Colonic mucosa (tissue), 4 donors: ENCODE data around the gene SYPL1. TPM values are rescaled to one million over a fixed set of nuclear protein-coding genes. Genes with fewer than 3 reads are reported as not detected.

ENCODE experiments used
- DNase-seq: peaks from one replicate; pipeline ENCODE4 v3.0.0-alpha.2; 2020
- H3K27ac ChIP-seq: fragments of 200-600 bp; one replicate; pipeline ENCODE4 v1.8.0; 2021
- H3K27me3 ChIP-seq: fragments of 200-600 bp; one replicate; pipeline ENCODE4 v1.8.0; 2021
- H3K36me3 ChIP-seq: fragments of 200-600 bp; one replicate; pipeline ENCODE4 v1.8.0; 2021
- H3K4me1 ChIP-seq: fragments of 200-600 bp; one replicate; pipeline ENCODE4 v1.8.0; 2021; ENCODE audit warnings: mild to moderate bottlenecking
- H3K4me3 ChIP-seq: fragments of 200-600 bp; one replicate; pipeline ENCODE4 v1.8.0; 2021
- H3K9ac ChIP-seq, 2 donors: one replicate each; pipeline ENCODE4 v1.7.0; 2013; ENCODE audit warnings: control low read depth in 2 of 2, low read depth in 2 of 2, low read length in 2 of 2
- H3K9me3 ChIP-seq: fragments of 200-600 bp; one replicate; pipeline ENCODE4 v1.8.0; 2021
- intact Hi-C: fragments of 100-400 bp; cut with DNase I; formaldehyde crosslinking; loops from one replicate; pipeline ENCODE4 v1.14.1; 2022
- total RNA-seq, 2 donors: library from RNA; stranded (reverse); fragmentation: NEBNext Ultra II Directional in 1 of 2; extraction: Animal tissue kit (Norgen Biotek cat#: 25700) in 1 of 2; gene quantifications; one replicate each; pipeline ENCODE4 v1.2.1, GENCODE V29; 2021
- TF ChIP-seq, protein P1 (sequence below): fragments of 200-600 bp; IDR thresholded peaks from one replicate; pipeline ENCODE4 v1.8.0; 2022; ENCODE audit warnings: antibody characterized with exemption, mild to moderate bottlenecking
- donor health status: healthy.
- donor health status: DM: no; HTN: no; CAD: no.
- donor health status: DM: no; HTN: no; CAD: no.

SYPL1 gene
- total RNA-seq, 2 donors from 2014 or later: 89.0 to 94.0 TPM

DNA sequence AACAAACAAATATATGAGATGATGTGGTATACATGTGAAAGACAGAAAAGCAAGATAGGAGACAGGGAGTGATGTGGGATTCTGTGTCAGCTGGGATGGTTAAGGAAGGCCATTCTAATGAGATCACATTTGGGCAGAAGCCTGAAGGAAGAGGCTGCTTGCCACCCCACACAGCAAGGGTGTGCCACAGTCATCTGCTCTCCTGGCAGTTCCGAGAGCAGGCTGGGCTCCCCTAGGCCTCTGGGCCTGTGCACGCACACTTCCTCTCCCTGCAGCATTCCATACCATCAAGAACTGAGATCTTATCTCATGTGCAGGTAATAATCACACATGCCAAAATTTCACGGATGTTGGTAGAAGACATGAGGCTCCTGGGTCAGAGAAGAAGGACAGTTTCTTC, 43.1 kb downstream of the SYPL1 start:
- H3K9ac ChIP-seq: no peak overlapping the region
- DNase-seq: no peak

DNA sequence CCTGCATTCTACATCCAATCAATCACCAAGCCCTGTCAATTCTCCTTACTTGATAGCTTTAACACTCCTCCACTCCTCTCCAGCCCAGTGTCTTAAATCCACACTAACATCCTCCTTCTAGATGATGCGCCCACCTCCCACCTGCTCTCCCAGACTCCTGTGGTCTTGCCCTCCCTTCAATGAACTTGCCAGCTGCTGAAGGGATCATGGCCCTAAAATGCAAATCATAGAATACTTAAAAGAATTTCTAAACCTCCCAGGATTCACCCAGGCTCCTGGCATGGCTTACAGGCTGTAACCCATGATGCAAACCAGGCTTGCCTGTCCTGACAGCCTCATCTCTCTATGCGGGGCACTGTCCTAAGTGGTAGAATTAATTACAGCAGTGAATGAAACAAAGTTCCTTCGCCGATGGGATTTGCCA, 43.6 kb downstream of the SYPL1 start:
- Histone ChIP-seq H3K4me3 (no peak overlapping the region), H3K4me1 (peaks cover 20% of the 10 kb centered on the region), H3K27ac (no peak overlapping the region), H3K27me3 (no peaks in the 10 kb centered on the region), H3K36me3 (no peaks in the 10 kb centered on the region), H3K9me3 (no peaks in the 10 kb centered on the region), H3K9ac (no peak overlapping the region)
- TF ChIP-seq, protein P1, sequence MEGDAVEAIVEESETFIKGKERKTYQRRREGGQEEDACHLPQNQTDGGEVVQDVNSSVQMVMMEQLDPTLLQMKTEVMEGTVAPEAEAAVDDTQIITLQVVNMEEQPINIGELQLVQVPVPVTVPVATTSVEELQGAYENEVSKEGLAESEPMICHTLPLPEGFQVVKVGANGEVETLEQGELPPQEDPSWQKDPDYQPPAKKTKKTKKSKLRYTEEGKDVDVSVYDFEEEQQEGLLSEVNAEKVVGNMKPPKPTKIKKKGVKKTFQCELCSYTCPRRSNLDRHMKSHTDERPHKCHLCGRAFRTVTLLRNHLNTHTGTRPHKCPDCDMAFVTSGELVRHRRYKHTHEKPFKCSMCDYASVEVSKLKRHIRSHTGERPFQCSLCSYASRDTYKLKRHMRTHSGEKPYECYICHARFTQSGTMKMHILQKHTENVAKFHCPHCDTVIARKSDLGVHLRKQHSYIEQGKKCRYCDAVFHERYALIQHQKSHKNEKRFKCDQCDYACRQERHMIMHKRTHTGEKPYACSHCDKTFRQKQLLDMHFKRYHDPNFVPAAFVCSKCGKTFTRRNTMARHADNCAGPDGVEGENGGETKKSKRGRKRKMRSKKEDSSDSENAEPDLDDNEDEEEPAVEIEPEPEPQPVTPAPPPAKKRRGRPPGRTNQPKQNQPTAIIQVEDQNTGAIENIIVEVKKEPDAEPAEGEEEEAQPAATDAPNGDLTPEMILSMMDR: no peak
- no peak for DNase-seq
- intact Hi-C loops: no loop called here

More for the DNA sequence above, 43.1 kb downstream of the SYPL1 start:
- no peaks in the 10 kb centered on the region for H3K27me3 ChIP-seq
- TF ChIP-seq, protein P1: no peak
- no peaks in the 10 kb centered on the region for H3K9me3 ChIP-seq
- no peak overlapping the region for H3K27ac ChIP-seq
- H3K4me1 ChIP-seq: peaks cover 22% of the 10 kb centered on the region
- intact Hi-C loops: no loop called here
- H3K4me3 ChIP-seq: no peak overlapping the region
- H3K36me3 ChIP-seq: no peaks in the 10 kb centered on the region

GRCh38 chr7:106067678-106068077, 44.4 kb downstream of the SYPL1 start:
- Histone ChIP-seq H3K9ac (no peak overlapping the region), H3K4me3 (no peak overlapping the region), H3K27ac (no peak overlapping the region), H3K9me3 (no peaks in the 10 kb centered on the region), H3K27me3 (no peaks in the 10 kb centered on the region), H3K36me3 (no peaks in the 10 kb centered on the region), H3K4me1 (peaks cover 20% of the 10 kb centered on the region)
- no peak for DNase-seq
- TF ChIP-seq, protein P1: no peak
- intact Hi-C loops: no loop called here

GRCh38 chr7:106065575-106066500, 46.3 kb downstream of the SYPL1 start:
- Histone ChIP-seq H3K36me3 (no peaks in the 10 kb centered on the region), H3K4me1 (peaks cover 11% of the 10 kb centered on the region), H3K9me3 (no peaks in the 10 kb centered on the region), H3K27ac (peak overlapping the region; percentile 79), H3K27me3 (no peaks in the 10 kb centered on the region), H3K4me3 (peak overlapping the region; percentile 12), H3K9ac (peak overlapping the region; percentile 59 to 68)
- TF ChIP-seq, protein P1: no peak
- intact Hi-C loops: no loop called here
- peak; percentile 84 for DNase-seq

DNA sequence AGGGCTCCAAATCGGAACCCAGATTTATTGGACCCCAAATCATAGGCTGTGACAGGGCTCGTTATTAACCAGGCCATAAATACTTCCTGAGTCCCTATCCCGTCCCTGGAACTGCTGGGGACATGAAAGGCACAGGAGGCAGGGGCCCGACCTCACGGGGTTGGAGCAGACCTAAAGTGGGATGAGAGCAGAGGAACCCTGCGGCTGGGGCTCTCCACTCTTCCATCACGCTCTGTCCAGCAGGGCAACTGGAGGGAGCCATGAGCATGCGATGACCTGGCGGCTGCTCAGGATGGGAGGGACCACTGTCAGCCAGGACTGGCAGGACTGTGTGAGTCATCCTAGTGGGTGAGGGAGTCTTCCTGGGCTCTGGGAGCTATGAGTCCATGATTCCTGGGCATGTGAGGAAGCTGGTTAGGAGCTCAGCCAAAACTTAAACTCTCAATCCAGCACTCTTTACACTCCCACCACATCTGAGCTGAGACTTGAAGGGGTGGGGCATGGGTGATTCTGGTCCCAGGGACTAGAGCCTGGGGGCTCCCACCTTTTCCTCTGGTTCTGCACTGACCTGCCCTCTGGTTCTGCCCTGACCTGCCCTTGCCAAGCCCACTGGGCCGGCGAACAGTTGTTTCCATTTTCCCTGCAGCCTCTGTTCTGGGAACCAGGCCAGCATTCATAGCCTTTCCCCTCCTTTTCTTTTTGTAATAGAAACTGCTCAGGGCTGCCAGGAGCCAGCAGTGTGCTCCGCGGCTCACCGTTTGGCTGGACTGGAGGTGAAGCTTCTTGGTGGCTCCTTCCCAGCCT, 47.1 kb downstream of the SYPL1 start:
- no peaks in the 10 kb centered on the region for H3K27me3 ChIP-seq
- intact Hi-C loops: no loop called here
- no peak overlapping the region for H3K4me3 ChIP-seq
- H3K9ac ChIP-seq: peak overlapping the region; percentile 59 to 68
- no peaks in the 10 kb centered on the region for H3K9me3 ChIP-seq
- H3K36me3 ChIP-seq: no peaks in the 10 kb centered on the region
- TF ChIP-seq, protein P1: no peak
- H3K27ac ChIP-seq: peak overlapping the region; percentile 79
- peaks cover 11% of the 10 kb centered on the region for H3K4me1 ChIP-seq
- DNase-seq: peak; percentile 85
